ENCODE data around the gene ADAT3. TPM values are rescaled to one million over a fixed set of nuclear protein-coding genes. Genes with fewer than 3 reads are reported as not detected.
"Not testable (repeated sequence)": the region's sequence is repeated elsewhere in the genome, so short reads cannot be mapped to it uniquely, and the experiment has no call there.

Gene ADAT3
- total RNA-seq, 2 donors from 2014 or later = 1.7 to 4.0 TPM

- peak; percentile 93 for DNase-seq (ENCODE audit: low spot score)
- peak overlapping the region; percentile 80 to 98 for H3K4me3 ChIP-seq
- peaks cover 9% of the 10 kb centered on the region for H3K36me3 ChIP-seq
- H3K27me3 ChIP-seq = no peaks in the 10 kb centered on the region
- H3K4me1 ChIP-seq = peaks cover 0 to 57% of the 10 kb centered on the region in 2 donors
- peak in 1 of 2 donors; percentile 27 for TF ChIP-seq CTCF (IDR thresholded peaks at IDR 0.05)
- no peaks in the 10 kb centered on the region for H3K9me3 ChIP-seq
- H3K27ac ChIP-seq = peak overlapping the region; percentile 95 to 96
These were observed 29.3 kb upstream of the ADAT3 start for GRCh38 chr19:1875646-1876495.

- not testable (repeated sequence) for DNase-seq (ENCODE audit: low spot score); H3K36me3 ChIP-seq; H3K9me3 ChIP-seq; H3K27me3 ChIP-seq
- Histone ChIP-seq H3K4me3 (peak overlapping the region; percentile 80 to 98), H3K27ac (peak overlapping the region; percentile 95 to 96), H3K4me1 (peaks cover 0 to 64% of the 10 kb centered on the region in 2 donors)
These were observed 28.5 kb upstream of the ADAT3 start for GRCh38 chr19:1876496-1877279.

GRCh38 chr19:1877280-1877660 lies 27.9 kb upstream of the ADAT3 start:
- H3K4me3 ChIP-seq; H3K27me3 ChIP-seq; H3K36me3 ChIP-seq; DNase-seq (ENCODE audit: low spot score); H3K9me3 ChIP-seq; H3K27ac ChIP-seq: not testable (repeated sequence)
- H3K4me1 ChIP-seq = peaks cover 0 to 64% of the 10 kb centered on the region in 2 donors

- not testable (repeated sequence) for H3K36me3 ChIP-seq; H3K27me3 ChIP-seq; H3K4me3 ChIP-seq; DNase-seq (ENCODE audit: low spot score); H3K9me3 ChIP-seq; H3K27ac ChIP-seq
- peaks cover 0 to 64% of the 10 kb centered on the region in 2 donors for H3K4me1 ChIP-seq
These were observed 26.6 kb upstream of the ADAT3 start for GRCh38 chr19:1878583-1878982.

- not testable (repeated sequence) for H3K9me3 ChIP-seq; H3K36me3 ChIP-seq; DNase-seq (ENCODE audit: low spot score); H3K27me3 ChIP-seq; H3K27ac ChIP-seq; H3K4me3 ChIP-seq
- peaks cover 0 to 63% of the 10 kb centered on the region in 2 donors for H3K4me1 ChIP-seq
These were observed 25.2 kb upstream of the ADAT3 start for GRCh38 chr19:1879982-1880381.

GRCh38 chr19:1880611-1881392 lies 24.4 kb upstream of the ADAT3 start:
- DNase-seq (ENCODE audit: low spot score) = no peak
- peak overlapping the region; percentile 25 to 42 for H3K27ac ChIP-seq
- H3K4me3 ChIP-seq = peak overlapping the region in 1 of 2 donors; percentile 25
- peaks cover 0 to 62% of the 10 kb centered on the region in 2 donors for H3K4me1 ChIP-seq
- H3K36me3 ChIP-seq = peaks cover 5% of the 10 kb centered on the region
- no peaks in the 10 kb centered on the region for H3K27me3 ChIP-seq
- TF ChIP-seq CTCF (IDR thresholded peaks at IDR 0.05) = no peak
- no peaks in the 10 kb centered on the region for H3K9me3 ChIP-seq

- H3K4me3 ChIP-seq = peak overlapping the region in 1 of 2 donors; percentile 31
- H3K27ac ChIP-seq = peak overlapping the region; percentile 83 to 90
- H3K36me3 ChIP-seq; H3K9me3 ChIP-seq; DNase-seq (ENCODE audit: low spot score); H3K27me3 ChIP-seq: not testable (repeated sequence)
- H3K4me1 ChIP-seq = peaks cover 0 to 59% of the 10 kb centered on the region in 2 donors
These were observed 23.7 kb upstream of the ADAT3 start for GRCh38 chr19:1881393-1882088.
